ENCODE measurements around the gene CEMIP.

Gene CEMIP, protein sequence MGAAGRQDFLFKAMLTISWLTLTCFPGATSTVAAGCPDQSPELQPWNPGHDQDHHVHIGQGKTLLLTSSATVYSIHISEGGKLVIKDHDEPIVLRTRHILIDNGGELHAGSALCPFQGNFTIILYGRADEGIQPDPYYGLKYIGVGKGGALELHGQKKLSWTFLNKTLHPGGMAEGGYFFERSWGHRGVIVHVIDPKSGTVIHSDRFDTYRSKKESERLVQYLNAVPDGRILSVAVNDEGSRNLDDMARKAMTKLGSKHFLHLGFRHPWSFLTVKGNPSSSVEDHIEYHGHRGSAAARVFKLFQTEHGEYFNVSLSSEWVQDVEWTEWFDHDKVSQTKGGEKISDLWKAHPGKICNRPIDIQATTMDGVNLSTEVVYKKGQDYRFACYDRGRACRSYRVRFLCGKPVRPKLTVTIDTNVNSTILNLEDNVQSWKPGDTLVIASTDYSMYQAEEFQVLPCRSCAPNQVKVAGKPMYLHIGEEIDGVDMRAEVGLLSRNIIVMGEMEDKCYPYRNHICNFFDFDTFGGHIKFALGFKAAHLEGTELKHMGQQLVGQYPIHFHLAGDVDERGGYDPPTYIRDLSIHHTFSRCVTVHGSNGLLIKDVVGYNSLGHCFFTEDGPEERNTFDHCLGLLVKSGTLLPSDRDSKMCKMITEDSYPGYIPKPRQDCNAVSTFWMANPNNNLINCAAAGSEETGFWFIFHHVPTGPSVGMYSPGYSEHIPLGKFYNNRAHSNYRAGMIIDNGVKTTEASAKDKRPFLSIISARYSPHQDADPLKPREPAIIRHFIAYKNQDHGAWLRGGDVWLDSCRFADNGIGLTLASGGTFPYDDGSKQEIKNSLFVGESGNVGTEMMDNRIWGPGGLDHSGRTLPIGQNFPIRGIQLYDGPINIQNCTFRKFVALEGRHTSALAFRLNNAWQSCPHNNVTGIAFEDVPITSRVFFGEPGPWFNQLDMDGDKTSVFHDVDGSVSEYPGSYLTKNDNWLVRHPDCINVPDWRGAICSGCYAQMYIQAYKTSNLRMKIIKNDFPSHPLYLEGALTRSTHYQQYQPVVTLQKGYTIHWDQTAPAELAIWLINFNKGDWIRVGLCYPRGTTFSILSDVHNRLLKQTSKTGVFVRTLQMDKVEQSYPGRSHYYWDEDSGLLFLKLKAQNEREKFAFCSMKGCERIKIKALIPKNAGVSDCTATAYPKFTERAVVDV (N-terminal part only)

DNA sequence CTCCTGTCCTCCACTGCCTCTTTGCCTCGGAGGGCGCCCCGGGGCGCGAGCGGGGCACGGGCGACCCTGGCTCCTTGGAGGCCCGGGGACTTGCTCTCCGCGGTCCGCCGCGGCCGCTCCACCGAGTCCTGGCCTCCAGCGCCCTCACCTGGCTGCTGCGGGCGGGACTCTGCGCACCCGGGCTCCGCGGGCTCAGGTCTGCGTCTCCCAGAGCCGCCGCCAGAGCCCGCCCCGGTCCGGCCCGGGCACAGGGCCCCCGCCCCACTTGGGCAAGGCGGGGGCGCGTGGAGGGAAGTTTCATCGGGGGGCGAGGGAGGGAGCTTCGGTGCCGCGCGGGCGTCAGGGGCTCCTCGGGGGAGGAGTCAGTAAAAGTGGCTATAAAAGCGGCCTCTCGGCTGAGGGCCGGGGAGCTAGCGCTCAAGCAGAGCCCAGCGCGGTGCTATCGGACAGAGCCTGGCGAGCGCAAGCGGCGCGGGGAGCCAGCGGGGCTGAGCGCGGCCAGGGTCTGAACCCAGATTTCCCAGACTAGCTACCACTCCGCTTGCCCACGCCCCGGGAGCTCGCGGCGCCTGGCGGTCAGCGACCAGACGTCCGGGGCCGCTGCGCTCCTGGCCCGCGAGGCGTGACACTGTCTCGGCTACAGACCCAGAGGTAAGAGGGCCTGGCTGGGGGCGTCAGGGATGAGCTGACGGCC, at the start of gene CEMIP:
Gene CEMIP (plus strand): TSS at position 407 of the 694 bp plus-strand sequence. CDS start 94,510 bp downstream, outside the sequence.
- peak; percentile 15 to 28 for DNase-seq

DNA sequence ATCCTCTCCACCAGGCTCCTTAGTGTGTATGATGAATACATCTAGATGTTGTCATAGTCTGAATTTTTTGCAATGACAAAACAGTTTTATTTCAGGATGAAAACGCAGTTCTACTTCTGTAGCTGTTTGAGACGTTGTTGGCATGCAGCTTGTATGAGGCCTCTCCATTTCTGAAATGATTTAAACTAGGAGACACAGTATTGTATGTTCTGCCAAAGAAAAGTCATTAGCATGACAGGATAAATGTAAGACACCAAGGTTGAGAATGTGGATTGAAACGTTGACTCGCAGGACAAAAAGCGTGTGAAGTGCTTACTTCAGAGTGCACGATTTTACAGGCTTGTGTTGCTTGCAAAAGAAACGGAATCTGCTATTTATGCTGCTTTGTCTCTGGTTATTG, 48.8 kb upstream of the CEMIP start:
- DNase-seq = no peak

DNA sequence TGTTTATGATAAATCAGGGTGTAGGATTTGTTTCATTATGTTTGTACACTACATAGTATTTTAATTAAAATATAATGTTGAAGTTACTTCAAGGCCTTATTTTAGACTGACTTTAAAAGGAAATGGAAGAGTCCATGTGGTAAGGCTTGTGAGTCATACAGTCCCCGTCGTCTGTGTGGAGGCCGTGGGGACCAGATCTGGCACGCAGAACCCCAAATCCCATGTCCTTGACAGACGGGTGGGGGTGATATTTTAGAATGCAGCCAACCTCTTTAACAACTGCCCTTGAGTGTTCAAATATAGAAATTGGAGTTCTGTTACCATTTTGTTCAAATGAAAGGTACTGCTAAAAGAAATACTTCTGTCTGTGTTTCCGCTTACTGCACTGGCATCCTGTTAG, 48.2 kb upstream of the CEMIP start:
- DNase-seq = no peak

DNA sequence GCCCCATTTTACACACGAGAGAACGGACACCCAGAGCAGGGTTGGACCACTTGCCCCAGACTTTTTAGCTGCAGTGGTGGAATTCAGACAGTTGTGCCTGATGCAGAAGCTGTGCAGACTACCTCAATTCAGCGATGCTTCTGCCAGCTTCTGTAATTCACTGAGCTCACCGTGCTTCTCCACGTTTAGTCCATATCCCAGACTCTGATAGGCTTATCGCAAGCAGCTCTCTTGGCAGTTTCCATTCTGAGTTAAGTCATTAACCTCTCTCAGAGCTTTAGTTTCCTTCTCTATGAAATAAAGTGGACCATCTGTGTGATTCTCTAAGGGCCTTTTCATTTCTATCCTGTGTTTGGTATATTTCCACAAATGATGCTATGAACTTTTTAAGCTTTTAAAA, 47.0 kb upstream of the CEMIP start:
- DNase-seq = no peak

DNA sequence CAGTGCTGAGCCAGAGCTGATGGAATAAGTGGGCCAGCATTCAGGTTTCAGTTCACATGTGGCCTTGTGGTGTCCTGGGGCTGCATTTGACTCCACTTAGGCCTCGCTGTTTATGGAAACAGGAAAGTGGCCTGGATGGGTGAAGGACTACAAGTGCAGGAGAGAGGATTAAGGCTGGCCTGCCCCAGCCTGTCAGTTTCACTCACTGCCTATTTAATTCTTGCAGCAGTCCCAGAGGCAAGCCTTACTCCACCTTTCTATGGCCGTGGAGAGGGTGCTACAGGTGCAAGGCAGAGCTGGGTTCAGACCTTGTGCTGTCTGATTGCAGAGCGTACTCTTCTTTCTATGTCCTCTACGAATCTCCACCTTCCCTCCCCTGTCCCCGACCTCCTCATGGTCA, 46.4 kb upstream of the CEMIP start:
- no peak for DNase-seq

DNA sequence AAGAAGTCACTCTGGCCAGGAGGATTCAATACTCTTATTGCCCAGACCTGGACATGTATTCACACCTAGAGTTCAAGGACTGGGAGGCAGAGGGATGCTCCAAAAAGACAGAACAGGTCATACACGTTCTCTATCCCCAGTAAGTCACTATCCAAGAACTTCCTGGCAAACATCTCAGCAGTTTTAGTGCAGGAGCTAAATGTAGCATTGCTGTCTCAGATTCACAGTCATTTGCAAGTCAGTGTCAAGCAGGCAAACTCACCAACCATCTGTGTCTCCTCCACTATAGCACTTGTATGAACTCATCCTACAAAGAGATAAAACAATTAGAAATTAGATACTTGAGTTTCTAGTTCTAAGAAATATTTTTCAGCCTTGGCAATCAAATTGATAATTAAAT, 45.7 kb upstream of the CEMIP start:
- no peak for DNase-seq

DNA sequence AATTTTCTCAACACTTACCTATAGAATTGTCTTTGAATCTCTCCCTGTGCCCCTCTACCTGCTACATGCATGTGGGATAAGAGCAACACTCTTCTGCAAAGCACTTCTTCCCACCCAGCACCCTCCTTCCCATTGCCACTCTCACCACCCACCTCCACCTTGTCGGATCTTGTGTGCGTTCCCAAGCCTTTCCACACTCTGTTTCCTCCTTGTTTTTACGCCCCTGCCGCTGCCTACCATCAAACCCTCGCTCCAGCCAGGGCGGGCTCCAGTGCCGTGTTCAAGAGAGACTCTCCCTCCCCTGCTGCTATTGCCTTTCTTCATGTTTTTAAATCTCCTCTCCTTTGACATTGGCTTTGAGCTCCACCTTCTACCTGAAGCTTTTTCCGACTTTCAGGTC, 43.8 kb upstream of the CEMIP start:
- no peak for DNase-seq

DNA sequence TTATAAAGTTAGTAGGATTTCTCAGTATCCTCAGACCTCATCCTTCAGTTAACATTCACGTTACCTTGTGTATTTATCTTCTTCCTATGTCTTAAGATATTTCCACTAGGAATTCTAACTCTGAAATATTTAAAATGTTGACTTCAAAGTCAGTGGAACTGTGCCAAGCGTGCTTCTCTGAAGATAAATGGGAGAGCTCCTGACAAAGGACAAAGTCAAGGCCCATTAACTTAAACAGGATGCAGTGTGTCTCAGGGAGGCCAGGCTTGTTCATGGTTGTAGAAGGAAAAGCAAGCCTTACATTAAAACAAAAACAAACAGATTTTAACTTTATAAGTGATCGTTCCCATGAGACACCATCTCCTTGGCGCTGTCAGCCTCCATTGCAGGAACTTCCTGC, 42.6 kb upstream of the CEMIP start:
- no peak for DNase-seq

DNA sequence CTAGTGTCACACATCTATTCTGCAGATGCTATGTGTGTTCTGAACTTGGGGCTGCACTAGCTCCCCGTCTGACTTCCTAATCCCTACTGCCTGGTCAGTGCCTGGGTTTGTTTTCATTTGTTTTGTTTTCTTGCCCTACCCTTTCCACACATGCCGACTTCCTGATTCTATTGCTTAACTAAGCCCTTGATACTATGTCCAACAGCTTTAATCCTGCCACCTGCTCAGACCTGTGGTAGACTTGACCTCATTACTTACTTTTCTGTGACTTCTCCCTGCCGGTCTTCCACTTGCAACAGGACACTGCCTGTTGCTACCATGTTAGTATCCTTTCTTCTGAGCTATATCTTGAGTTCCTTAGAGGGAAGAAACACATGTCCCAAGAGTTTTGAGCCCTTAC, 39.3 kb upstream of the CEMIP start:
- no peak for DNase-seq

DNA sequence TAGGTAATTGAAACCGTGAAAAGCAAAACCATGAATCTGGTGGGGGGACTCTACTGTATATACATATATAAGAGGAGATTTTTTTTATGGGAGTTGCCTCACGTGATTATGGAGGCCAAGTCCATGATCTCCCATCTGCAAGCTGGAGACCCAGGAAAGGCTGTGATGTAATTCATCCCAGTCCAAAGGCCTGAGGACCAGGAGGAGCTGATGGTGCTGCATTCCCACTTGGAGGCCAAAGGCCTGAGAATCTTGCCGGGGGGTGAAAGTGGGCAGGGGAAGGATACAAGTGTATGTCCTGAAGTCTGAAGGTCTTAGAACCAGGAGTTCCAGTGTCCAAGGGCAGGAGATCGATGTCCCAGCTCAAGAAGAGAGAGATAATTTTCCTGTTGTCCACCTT, 37.1 kb upstream of the CEMIP start:
- no peak for DNase-seq

DNA sequence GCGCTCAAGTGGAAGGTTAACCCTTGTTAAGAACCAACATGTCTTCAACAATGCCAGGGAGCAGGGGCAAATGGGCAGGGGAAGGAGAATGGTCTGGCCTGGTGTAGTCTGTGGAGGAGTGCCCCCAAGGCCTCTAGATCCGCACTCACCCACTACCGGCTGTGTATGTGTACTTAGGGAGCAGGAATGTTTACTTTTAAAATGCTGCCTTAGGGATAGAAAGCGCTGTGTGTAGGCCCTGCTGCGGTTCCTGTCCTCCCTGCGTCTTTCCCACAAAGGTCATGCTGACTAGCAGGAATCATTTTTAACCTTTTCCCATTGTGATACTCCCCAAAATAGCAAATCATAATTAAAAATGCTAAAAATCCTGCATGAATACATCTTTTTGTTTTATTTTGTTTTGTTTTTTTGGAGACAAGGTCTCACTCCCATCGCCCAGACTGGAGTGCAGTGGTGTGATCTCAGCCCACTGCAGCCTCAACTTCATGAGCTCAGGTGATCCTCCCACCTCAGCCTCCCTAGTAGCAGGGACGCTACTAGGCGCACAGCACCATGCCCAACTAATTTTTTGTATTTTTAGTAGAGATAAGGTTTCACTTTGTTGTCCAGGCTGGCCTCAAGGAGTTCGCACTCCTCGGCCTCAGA, 35.9 kb upstream of the CEMIP start:
- no peak for DNase-seq

DNA sequence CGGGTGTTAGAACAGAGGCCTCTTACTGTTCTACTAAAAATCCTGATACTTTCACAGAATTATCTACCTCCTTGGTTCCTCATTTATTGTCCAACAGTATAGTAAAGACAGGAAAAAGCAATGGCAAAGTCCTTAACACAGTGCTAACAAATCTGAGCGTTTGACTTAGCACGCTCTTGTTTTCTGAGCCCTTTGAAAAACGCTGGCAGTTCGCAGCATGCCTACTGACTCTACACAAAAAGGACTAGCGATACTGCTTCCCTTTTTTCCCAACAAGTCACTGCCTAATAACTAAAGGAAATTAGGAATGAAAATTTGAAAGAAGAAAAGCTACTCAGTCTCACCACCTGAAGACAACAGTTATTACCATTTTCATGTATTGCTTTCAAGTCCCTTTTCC, 34.8 kb upstream of the CEMIP start:
- no peak for DNase-seq

DNA sequence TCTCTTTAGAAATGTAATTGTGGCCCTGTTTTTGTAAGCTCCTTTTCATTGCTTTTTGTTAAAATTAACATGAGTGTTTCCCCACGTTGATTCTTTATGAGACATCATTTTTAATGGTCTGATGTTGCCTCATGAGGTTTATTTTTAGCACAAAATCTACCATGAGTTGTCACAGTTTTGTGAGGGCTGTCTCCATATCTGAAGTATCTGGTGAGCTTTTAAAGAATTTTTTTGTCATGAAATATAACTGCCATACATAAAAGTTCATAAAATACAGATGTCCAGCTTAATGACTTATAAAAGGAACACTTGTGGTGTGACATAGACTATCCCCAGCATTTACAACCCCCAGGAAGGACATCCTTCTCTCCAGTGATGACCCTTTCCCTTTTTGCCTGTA, 34.3 kb upstream of the CEMIP start:
- no peak for DNase-seq

DNA sequence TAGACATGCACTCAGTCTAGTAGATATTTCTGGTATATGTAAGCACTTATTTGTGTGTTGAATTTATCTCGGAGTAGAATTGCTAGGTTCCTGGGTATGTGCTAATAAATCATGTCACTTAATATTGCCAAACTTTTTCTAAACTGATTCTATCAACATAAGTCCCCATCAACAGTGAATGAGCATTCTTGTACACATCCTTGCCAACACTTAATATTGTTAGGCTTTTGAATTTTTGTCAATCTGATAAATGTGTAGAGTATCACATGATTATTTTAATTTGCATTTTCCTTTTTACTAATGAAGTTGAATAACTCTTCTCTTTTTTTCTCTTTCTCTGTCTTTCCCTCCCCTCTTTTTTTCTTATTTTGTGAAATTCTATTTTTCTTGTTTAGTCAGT, 33.3 kb upstream of the CEMIP start:
- DNase-seq = no peak

DNA sequence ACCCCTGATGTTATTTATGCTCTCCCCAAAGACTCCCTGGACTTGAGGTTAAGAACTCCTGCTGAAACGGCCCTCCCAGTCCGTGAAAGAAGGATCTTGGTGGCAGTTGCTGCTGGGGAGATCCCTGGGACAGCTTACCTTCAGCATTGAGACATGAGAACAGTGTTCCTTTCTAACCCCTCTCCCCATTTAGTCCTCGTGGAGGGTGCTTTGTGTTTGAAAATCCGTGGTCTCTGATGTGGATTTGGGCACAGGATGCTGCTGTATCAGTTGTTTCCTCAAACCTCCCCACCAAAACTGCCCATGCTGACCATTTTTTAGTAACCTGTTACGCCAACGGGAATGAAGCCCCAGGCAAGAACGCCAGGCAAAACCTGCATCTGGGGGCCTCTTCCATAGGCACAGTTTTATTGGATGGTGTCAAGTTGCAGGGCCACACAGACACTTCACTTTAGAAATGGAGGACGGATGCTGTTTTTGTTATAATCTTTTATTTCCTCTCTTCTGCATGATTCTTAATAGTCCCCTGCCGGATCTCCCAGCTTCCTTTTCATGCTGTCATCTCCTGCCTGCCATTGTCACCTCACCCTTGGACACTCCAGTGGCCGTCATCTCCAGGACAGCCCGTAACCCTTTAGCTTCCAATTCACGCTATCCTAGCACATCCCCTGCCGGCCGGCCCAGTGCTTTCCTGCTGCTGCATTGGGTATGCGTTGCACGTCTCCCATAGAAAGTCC, 31.7 kb upstream of the CEMIP start:
- no peak for DNase-seq

DNA sequence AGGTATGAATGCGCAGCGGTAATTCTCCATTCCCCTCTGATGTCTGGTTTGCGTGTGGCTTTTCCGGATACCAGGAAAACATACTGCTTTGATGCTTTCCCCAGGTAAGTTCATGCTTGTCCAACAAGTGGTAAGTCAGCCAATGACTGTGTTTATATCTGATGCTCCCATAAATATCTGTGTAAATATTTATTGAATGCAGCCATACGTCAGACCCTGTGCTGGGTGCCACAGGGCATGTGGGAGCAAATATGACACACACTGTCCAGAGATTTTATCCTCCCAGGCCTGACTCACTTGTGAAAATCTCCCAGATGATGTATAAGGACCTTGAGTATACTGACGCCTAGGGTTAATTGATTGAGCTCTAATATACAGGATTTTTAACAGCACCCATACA, 29.6 kb upstream of the CEMIP start:
- DNase-seq = no peak

DNA sequence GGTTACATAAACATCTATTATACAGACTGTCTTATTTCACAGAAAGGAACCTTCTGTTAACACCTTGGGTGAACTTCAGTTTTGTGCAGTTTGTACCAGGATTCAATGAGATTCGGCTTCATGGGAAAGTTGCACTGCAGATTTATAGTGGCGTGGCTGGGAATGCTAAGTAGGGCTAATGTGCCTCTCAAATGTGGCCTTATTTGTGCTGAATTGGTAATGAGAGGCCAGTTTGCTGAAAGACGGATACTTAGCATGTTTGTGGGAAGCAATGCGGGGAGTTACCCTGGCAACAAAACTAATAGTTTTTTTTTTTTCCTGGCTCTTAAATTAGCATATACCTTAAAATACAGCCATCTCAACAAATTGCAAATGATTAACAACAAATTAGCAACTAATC, 28.6 kb upstream of the CEMIP start:
- DNase-seq = no peak

DNA sequence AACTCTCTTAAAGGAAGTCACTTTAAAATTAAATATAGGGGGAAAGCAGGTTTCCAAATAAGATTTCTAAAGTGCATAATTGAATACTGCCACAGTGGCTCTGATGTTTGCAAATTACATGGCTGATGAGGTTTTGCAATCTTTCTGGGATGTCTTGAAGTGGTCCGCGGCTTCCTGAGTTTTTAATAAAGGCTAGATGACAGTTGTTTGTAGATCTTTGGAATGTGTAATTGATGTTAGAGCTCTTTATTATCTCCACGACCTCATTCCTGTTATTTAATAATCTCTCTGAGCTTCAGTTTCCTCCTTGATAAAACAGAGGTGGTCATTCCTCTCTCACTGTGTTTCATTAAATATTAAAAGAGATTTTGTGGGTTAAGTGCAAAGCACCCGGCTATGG, 27.0 kb upstream of the CEMIP start:
- DNase-seq = no peak

DNA sequence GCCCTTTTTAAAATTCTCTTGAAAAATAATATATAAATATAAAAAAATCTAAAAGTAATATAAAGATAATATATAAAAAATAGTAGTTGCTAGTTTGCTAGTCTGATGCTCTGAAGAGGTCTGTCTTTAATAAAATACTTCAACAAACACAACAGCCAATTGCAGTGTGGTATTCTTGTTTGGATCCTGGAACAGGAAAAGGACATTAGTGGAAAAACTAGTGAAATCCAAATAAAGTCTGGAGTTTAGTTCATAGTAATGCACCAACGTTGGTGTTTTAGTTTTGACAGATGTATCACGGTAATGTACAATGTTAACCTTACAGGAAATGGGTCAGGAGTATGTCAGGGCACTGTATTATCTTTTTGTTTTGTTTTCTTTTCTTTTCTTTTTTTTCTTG, 26.0 kb upstream of the CEMIP start:
- no peak for DNase-seq

DNA sequence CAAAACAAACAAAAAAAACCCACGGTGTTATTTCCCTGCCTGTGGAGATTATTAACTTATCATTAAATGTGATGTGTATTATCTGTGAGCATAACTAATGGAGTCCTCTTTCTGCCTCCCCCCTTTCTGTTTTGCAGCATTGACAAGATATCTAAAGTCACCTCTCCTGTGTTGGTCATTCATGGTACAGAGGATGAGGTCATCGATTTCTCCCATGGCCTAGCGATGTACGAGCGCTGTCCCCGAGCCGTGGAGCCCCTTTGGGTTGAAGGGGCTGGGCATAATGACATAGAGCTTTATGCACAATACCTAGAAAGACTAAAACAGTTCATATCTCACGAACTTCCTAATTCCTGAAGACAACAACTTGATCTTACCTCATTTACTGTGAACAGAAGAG, 25.2 kb upstream of the CEMIP start:
- no peak for DNase-seq

DNA sequence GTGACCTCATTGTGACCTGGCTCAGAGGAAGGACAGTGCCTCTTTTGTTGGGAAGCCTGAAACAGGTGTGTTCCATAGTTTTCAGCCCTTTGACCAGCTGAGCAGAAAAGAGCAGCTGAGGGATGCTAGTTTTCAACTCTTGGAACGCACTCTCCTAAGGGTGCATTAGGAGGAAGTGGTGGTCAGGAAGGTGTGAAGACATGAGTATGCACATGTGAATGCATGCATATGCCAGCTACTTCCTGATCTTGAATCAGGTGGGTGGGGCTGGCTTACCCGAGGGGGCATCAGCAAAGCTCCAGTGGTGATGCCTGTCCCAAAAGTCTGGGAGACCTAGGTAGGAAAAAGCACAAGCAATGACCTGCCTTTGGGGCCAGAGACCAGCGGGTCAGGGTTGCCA, 23.3 kb upstream of the CEMIP start:
- DNase-seq = peak in 1 of 2 donors; percentile 17

Measured in CD4-positive, alpha-beta T cell treated with Interleukin-1 beta for 1 hour (primary cell).